Measurements from ENCODE around the gene UAP1. TPM values are rescaled to one million over a fixed set of nuclear protein-coding genes. Genes with fewer than 3 reads are reported as not detected.

The UAP1 gene
- total RNA-seq, 2 donors from 2014 or later, result 51.4 to 72.1 TPM

DNA sequence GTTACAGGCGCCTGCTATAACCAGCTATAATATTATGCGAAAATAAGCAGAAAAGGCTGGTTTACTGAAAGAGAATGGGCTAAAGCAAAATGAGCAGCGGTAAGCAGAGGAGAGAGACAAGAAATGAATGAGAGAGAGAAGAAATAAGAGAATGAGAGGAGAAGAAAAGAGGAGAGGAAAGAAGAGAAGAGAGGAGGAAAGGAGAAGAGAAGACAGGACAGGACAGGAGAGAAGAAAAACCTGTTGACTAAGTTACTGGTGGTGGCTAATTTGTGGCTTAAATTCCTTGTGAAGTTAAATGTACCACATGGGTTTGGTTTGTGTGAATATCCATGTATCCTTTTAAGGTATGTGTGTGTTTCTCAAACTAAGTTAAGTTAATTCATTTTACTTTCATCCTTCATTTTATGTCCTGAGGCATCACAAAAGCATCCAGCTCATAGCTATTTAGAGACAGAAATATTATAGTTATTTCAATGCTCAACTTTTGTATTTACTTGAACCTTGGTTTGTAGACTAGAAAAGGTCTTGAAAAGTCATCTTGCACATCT lies 67.6 kb downstream of the UAP1 start:
- intact Hi-C loops (cut with DNase I), result no loop called here

DNA sequence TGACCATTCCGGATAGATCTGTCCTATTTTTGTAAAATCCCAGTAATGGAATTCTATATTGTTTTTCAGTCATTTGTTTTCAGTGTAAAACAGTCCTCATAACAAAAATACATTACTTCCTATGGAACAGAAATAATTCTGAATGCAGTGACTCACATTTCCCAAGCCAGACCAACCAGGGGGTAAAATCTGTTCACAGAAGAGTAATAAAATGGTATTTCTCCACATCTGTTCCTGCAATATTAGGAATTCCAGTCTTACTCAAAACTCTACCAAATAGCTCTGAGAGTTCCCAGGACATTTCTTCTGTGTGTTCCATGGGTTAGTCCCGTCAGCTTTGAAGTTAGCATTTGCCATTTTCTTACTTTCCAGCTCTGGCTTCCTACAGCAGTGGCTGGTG lies 68.1 kb downstream of the UAP1 start:
- Histone ChIP-seq H3K27me3 (replicated peaks; ENCODE audit: insufficient read depth) (no peaks in the 10 kb centered on the region), H3K4me3 (no peak overlapping the region), H3K4me1 (replicated peaks) (no peaks in the 10 kb centered on the region), H3K9me3 (no peaks in the 10 kb centered on the region), H3K36me3 (no peaks in the 10 kb centered on the region), H3K27ac (no peak overlapping the region)
- TF ChIP-seq, protein P1, sequence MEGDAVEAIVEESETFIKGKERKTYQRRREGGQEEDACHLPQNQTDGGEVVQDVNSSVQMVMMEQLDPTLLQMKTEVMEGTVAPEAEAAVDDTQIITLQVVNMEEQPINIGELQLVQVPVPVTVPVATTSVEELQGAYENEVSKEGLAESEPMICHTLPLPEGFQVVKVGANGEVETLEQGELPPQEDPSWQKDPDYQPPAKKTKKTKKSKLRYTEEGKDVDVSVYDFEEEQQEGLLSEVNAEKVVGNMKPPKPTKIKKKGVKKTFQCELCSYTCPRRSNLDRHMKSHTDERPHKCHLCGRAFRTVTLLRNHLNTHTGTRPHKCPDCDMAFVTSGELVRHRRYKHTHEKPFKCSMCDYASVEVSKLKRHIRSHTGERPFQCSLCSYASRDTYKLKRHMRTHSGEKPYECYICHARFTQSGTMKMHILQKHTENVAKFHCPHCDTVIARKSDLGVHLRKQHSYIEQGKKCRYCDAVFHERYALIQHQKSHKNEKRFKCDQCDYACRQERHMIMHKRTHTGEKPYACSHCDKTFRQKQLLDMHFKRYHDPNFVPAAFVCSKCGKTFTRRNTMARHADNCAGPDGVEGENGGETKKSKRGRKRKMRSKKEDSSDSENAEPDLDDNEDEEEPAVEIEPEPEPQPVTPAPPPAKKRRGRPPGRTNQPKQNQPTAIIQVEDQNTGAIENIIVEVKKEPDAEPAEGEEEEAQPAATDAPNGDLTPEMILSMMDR (IDR thresholded peaks at IDR 0.05), result no peak
- TF ChIP-seq POLR2AphosphoS5 (IDR thresholded peaks at IDR 0.05) (no peak), POLR2A (IDR thresholded peaks at IDR 0.05) (no peak)
- DNase-seq (ENCODE audit: low spot score), result no peak
- intact Hi-C loops (cut with DNase I), result loop anchor here (5.0 kb wide), 2 partner anchors 48 to 103 kb away; no protein-coding TSS in a partner anchor
- WGBS, result 93% methylated on average over 2 of the region's 2 CpGs

More for the DNA sequence above, 67.6 kb downstream of the UAP1 start:
- WGBS, result 95% methylated on average over 3 of the region's 3 CpGs
- H3K36me3 ChIP-seq, result no peaks in the 10 kb centered on the region
- H3K9me3 ChIP-seq, result no peaks in the 10 kb centered on the region
- DNase-seq (ENCODE audit: low spot score), result no peak
- no peak overlapping the region for H3K27ac ChIP-seq
- H3K4me3 ChIP-seq, result no peak overlapping the region
- TF ChIP-seq POLR2A (IDR thresholded peaks at IDR 0.05) (no peak), POLR2AphosphoS5 (IDR thresholded peaks at IDR 0.05) (no peak)
- TF ChIP-seq, protein P1 (IDR thresholded peaks at IDR 0.05), result no peak
- H3K27me3 ChIP-seq (replicated peaks; ENCODE audit: insufficient read depth), result no peaks in the 10 kb centered on the region
- H3K4me1 ChIP-seq (replicated peaks), result no peaks in the 10 kb centered on the region

DNA sequence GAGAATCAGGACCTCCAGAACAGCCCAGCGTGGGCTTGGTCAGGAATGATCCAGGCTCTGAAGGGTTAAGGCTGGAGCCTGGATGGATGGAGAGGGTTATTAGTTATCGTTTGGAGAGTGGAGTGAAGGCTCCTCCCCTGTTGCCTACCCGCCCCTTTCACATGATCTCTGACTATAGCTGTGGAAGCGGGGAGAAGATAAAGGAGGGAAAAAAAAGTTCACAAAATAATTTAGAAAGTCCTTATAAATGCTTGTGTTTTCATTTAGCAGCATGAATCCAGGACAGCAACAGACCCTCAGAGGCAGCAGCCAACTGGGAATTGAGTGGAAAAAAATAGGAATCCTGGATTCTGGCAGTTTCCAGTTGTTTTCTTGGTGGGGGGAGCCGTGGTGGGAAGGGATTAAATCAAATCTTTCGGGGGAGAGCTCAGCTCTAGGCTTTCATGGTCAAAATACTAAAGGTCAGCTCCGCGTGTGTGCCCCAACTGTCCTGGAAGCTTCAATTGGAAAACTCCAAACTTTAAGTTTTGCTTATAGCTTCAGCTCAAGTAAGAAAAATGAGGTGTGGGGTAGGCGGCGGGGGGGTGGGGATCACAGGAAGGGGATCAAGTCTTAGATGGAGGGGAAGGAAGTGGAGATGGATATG lies 70.1 kb downstream of the UAP1 start:
- Histone ChIP-seq H3K27me3 (replicated peaks; ENCODE audit: insufficient read depth) (no peaks in the 10 kb centered on the region), H3K4me1 (replicated peaks) (no peaks in the 10 kb centered on the region), H3K9me3 (no peaks in the 10 kb centered on the region), H3K36me3 (no peaks in the 10 kb centered on the region), H3K4me3 (peak overlapping the region; percentile 7 to 9), H3K27ac (peak overlapping the region; percentile 71 to 72)
- intact Hi-C loops (cut with DNase I), result loop anchor here (5.0 kb wide), 2 partner anchors 46 to 101 kb away; no protein-coding TSS in a partner anchor
- no peak for DNase-seq (ENCODE audit: low spot score)
- no peak for TF ChIP-seq POLR2A (IDR thresholded peaks at IDR 0.05)
- TF ChIP-seq, protein P1 (IDR thresholded peaks at IDR 0.05), result no peak
- TF ChIP-seq POLR2AphosphoS5 (IDR thresholded peaks at IDR 0.05), result no peak
- WGBS, result 50% methylated on average over 10 of the region's 10 CpGs

DNA sequence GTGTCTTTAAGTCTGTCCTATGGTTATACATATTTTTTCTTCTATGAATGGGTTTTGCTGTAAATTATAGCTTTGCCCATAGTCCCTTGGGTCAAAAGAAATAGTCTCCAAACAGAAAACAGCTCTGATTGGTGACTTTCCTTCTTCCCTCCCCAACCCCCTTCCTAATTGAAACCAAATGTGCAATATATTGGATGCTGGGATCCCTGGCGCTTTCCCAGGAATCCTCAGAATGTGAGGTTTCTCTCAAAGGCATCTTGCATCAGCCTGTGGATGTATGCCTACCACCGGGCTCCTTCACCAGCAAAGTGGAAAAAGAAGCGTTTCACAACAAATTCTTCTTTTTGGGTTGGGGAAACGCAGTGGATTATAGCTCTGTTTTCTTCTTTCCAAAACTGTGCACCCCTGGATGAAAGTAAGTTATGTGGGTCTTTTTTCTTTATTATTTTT lies 70.7 kb downstream of the UAP1 start, which contains the start of gene DDR2:
Gene DDR2 (plus strand): TSS at position 248 of the 450 bp plus-strand sequence. CDS start 86,600 bp downstream, outside the sequence.
- no peaks in the 10 kb centered on the region for H3K27me3 ChIP-seq (replicated peaks; ENCODE audit: insufficient read depth)
- no peaks in the 10 kb centered on the region for H3K4me1 ChIP-seq (replicated peaks)
- TF ChIP-seq POLR2AphosphoS5 (IDR thresholded peaks at IDR 0.05), result peak; percentile 21
- TF ChIP-seq, protein P1 (IDR thresholded peaks at IDR 0.05), result no peak
- WGBS, result 49% methylated on average over 4 of the region's 4 CpGs
- H3K27ac ChIP-seq, result peak within 1 kb of the TSS; percentile 71 to 72
- intact Hi-C loops (cut with DNase I), result loop anchor here (5.0 kb wide), 2 partner anchors 45 to 100 kb away; no protein-coding TSS in a partner anchor
- H3K9me3 ChIP-seq, result no peaks in the 10 kb centered on the region
- DNase-seq (ENCODE audit: low spot score), result no peak
- no peaks in the 10 kb centered on the region for H3K36me3 ChIP-seq
- H3K4me3 ChIP-seq, result peak within 1 kb of the TSS; percentile 7 to 9
